ENCODE data around the gene BHLHA15. TPM values are rescaled to one million over a fixed set of nuclear protein-coding genes. Genes with fewer than 3 reads are reported as not detected.

The BHLHA15 gene
- total and polyA plus RNA-seq, 2 of the 8 experiments (the other 6 are each of a cell fraction or from before 2014, with no cell fraction given) = 1.1 to 2.7 TPM

- TF ChIP-seq EZH2 (IDR thresholded peaks at IDR 0.05; ENCODE audit: low read depth, low read length, severe bottlenecking) = no peak
Observed at GRCh38 chr7:98205162-98205845, 5.9 kb upstream of the BHLHA15 start (continued).

All from H1 (cell line).